WTC11 (cell line): ENCODE data around the gene KLF1. TPM values are rescaled to one million over a fixed set of nuclear protein-coding genes. Genes with fewer than 3 reads are reported as not detected.

Experiments
- ATAC-seq: fragments of 200-7000 bp; cut with Tn5 transposase; 2 replicates; pipeline ENCODE4 v1.10.0; 2021; ENCODE audit warnings: mild to moderate bottlenecking, moderate library complexity
- CTCF ChIA-PET: fragments of 300-600 bp; sonication (Branson Sonifier 250); formaldehyde crosslinking; loops from one replicate; lab custom pipeline; 2021; ENCODE audit warnings: antibody characterized with exemption; lab: Charles Lee
- POLR2A ChIA-PET: fragments of 350-600 bp; sonication (Branson Sonifier 250); formaldehyde crosslinking; loops from one replicate; lab custom pipeline; 2021; ENCODE audit warnings: antibody characterized with exemption; lab: Charles Lee
- DNase-seq: peaks from one replicate; pipeline ENCODE4 v3.0.0; 2021; ENCODE audit warnings: low spot score
- H3K27ac Mint-ChIP-seq: 2 replicates; pipeline ENCODE4 v1.8.0; 2021; ENCODE audit warnings: mixed read lengths
- H3K27me3 Mint-ChIP-seq: 2 replicates; pipeline ENCODE4 v1.8.0; 2021; ENCODE audit warnings: low read depth, mild to moderate bottlenecking, moderate library complexity, mixed read lengths
- H3K36me3 Mint-ChIP-seq: 2 replicates; pipeline ENCODE4 v1.8.0; 2021; ENCODE audit warnings: mixed read lengths
- H3K4me1 Mint-ChIP-seq: 2 replicates; pipeline ENCODE4 v1.8.0; 2022; ENCODE audit warnings: mixed read lengths
- H3K4me3 Mint-ChIP-seq: 2 replicates; pipeline ENCODE4 v1.8.0; 2021; ENCODE audit warnings: mild to moderate bottlenecking, moderate library complexity, mixed read lengths
- H3K9me3 Mint-ChIP-seq: 2 replicates; pipeline ENCODE4 v1.8.0; 2021; ENCODE audit warnings: mixed read lengths
- ATF6 ChIP-seq: sonication (generic); formaldehyde crosslinking; IDR thresholded peaks from 2 replicates; pipeline ENCODE4 v1.8.1; 2023; ENCODE audit warnings: mild to moderate bottlenecking, missing genetic modification reagents
- ELF4 ChIP-seq: sonication (generic); formaldehyde crosslinking; IDR thresholded peaks from 2 replicates; pipeline ENCODE4 v1.8.1; 2022; ENCODE audit warnings: low read depth, mild to moderate bottlenecking, moderate library complexity, missing genetic modification reagents
- FOXP4 ChIP-seq: sonication (generic); formaldehyde crosslinking; IDR thresholded peaks from 2 replicates; pipeline ENCODE4 v1.8.0; 2022; ENCODE audit warnings: mild to moderate bottlenecking, missing genetic modification reagents
- GTF2I ChIP-seq: fragments of 250-450 bp; sonication (Bioruptor Pico); conservative IDR thresholded peaks from 2 replicates; pipeline ENCODE4 v1.4.0; 2021; ENCODE audit warnings: mild to moderate bottlenecking
- MXD4 ChIP-seq: fragments of 250-450 bp; sonication (Bioruptor Pico); IDR thresholded peaks from 2 replicates; pipeline ENCODE4 v1.8.0; 2021; ENCODE audit warnings: mild to moderate bottlenecking, moderate library complexity, borderline replicate concordance
- MYBL2 ChIP-seq: sonication (generic); formaldehyde crosslinking; IDR thresholded peaks from 2 replicates; pipeline ENCODE4 v1.8.1; 2023; ENCODE audit warnings: mild to moderate bottlenecking, moderate library complexity, missing genetic modification reagents
- OVOL2 ChIP-seq: fragments of 250-450 bp; sonication (Bioruptor Pico); IDR thresholded peaks from 2 replicates; pipeline ENCODE4 v1.9.0; 2021; ENCODE audit warnings: mild to moderate bottlenecking, borderline replicate concordance
- SMAD3 ChIP-seq: sonication (generic); formaldehyde crosslinking; IDR thresholded peaks from 2 replicates; pipeline ENCODE4 v1.8.0; 2022; ENCODE audit warnings: missing genetic modification reagents, mild to moderate bottlenecking, borderline replicate concordance
- TCF7 ChIP-seq: sonication (generic); formaldehyde crosslinking; IDR thresholded peaks from 2 replicates; pipeline ENCODE4 v1.8.0; 2022; ENCODE audit warnings: mild to moderate bottlenecking, low read depth, missing genetic modification reagents, moderate library complexity
- TEAD1 ChIP-seq: sonication (generic); formaldehyde crosslinking; IDR thresholded peaks from 2 replicates; pipeline ENCODE4 v1.8.0; 2022; ENCODE audit warnings: mild to moderate bottlenecking, missing genetic modification reagents
- USF2 ChIP-seq: sonication (generic); formaldehyde crosslinking; IDR thresholded peaks from 2 replicates; pipeline ENCODE4 v1.8.1; 2023; ENCODE audit warnings: mild to moderate bottlenecking, missing genetic modification reagents, moderate library complexity
- ZNF317 ChIP-seq: sonication (generic); formaldehyde crosslinking; IDR thresholded peaks from 2 replicates; pipeline ENCODE4 v1.8.1; 2023; ENCODE audit warnings: low read depth, mild to moderate bottlenecking, moderate library complexity, missing genetic modification reagents, borderline replicate concordance
- ZNF396 ChIP-seq: fragments of 250-450 bp; sonication (Bioruptor Pico); IDR thresholded peaks from 2 replicates; pipeline ENCODE4 v1.8.0; 2021; ENCODE audit warnings: mild to moderate bottlenecking, moderate library complexity, borderline replicate concordance
- total RNA-seq: library from RNA; stranded (reverse); gene quantifications from 3 replicates; pipeline ENCODE4 v1.2.3, GENCODE V29; 2021
- TF ChIP-seq, protein P1 (sequence below): sonication (generic); formaldehyde crosslinking; IDR thresholded peaks from 2 replicates; pipeline ENCODE4 v1.8.0; 2022; ENCODE audit warnings: mild to moderate bottlenecking, missing genetic modification reagents
- TF ChIP-seq, protein P2 (sequence below): sonication (generic); formaldehyde crosslinking; IDR thresholded peaks from 2 replicates; pipeline ENCODE4 v1.8.0; 2023; ENCODE audit warnings: missing genetic modification reagents, mild to moderate bottlenecking, borderline replicate concordance

KLF1 gene
- total RNA-seq, 1 experiment from 2014 or later = 0.72 TPM

DNA sequence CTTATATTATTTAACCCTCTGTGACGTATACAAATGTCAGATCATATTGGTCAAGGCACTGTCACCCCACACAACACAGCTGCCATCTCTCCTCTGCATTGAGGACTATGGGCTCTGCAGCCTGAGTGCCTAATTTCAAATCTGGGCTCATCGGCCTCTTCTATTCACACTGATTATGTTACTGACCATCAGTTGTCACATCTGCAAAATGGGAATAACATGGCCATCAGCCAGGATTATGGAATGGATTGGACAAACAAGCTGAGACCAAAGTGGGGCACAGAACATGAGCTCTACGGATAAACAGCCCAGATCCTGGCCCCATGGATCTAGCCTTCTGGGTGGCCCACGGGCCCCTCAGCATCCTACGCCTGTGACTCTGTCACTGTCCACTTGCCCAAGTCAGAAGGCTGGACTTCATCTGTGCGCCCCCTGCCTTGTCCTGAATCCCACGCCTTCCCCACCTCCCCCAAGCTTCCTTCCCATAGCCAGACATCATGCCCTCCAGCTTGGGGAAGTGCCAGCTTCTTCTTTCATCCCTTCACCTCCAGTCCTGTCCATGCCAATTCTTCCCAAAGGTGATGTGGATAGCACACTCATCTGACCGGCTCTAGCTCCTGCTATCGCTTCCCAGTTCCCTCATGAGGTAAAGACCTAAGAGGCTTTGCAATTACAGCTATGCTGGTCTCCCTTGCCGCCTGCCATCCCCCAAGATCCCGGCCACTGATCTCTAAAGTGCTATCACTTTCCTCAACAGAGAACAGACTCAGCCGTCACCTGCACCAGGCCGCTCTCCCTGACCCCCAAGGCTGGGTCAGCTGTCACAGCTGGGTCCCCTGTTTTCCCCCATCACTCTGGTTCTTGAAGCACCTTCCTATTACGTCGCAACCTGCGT, 45.6 kb upstream of the KLF1 start (continued):
- TF ChIP-seq USF2 (CRISPR knock-in tag) = no peak
- TF ChIP-seq, all 79 proteins: peak for 0

- peaks cover 46% of the 10 kb centered on the region for H3K36me3 Mint-ChIP-seq
- H3K9me3 Mint-ChIP-seq = no peaks in the 10 kb centered on the region
- no peak for ATAC-seq
- H3K4me1 Mint-ChIP-seq = peaks cover 16% of the 10 kb centered on the region
- CTCF ChIA-PET = interaction anchor here (0.5 to 1.4 kb wide), 2 partner anchors 35 to 39 kb away, joined by 3 to 4 read pairs; no protein-coding TSS in a partner anchor
- no peak for DNase-seq
- H3K4me3 Mint-ChIP-seq = no peak overlapping the region
- POLR2A ChIA-PET = interaction anchor here (0.5 to 1.4 kb wide), 3 partner anchors 22 to 132 kb away, joined by 3 to 4 read pairs (median 3); no protein-coding TSS in a partner anchor
- H3K27me3 Mint-ChIP-seq = no peaks in the 10 kb centered on the region
- H3K27ac Mint-ChIP-seq = no peak overlapping the region
- no peak for TF ChIP-seq ZNF317 (CRISPR knock-in tag)
- TF ChIP-seq TCF7 (CRISPR knock-in tag) = no peak
- TF ChIP-seq ATF6 (CRISPR knock-in tag) = no peak
- TF ChIP-seq ZNF396 (CRISPR knock-in tag) = no peak
Observed at GRCh38 chr19:12930002-12930645, 43.1 kb upstream of the KLF1 start.

DNA sequence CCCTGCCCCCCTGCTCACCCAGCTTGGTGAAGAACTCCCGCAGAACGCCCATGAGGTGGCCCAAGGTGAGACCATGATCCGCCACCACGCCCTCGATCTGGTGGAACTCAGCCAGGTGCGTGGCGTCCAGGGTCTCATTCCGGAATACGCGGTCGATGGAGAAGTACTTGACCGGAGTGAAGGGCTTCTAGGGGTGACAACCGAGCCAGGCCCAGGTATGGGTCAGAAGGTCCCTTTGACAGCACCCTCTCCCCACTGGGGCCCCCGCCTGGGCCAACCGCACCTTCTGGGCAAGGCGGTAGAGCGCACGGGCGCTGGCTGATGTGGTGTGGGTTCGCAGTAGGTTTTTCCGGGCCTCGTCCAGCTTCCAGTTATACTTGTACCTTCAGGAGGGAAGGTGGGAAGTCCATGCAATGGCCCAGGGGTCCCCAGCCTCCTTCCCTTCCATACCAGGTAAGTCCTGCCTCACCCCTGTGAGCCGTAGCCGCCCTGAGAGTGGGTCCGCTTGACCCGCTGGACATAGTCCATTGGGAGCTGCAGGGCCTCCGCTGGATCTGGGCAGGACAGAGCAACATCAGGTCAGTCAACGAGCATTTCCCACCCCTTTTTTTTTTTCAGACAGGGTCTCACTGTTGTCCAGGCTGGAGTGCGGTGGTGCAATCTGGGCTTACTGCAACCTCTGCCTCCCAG, 37.8 kb upstream of the KLF1 start:
- Mint-ChIP-seq H3K27me3 (no peaks in the 10 kb centered on the region), H3K4me3 (no peak overlapping the region), H3K4me1 (no peaks in the 10 kb centered on the region), H3K36me3 (peaks cover 64% of the 10 kb centered on the region), H3K9me3 (no peaks in the 10 kb centered on the region), H3K27ac (no peak overlapping the region)
- DNase-seq (no peak), ATAC-seq (no peak)
- no peak for TF ChIP-seq USF2 (CRISPR knock-in tag)
- TF ChIP-seq TEAD1 = no peak
- no peak for TF ChIP-seq OVOL2 (CRISPR knock-in tag)
- CTCF ChIA-PET = interaction anchor here (1.5 kb wide), 1 partner anchor 40 kb away, joined by 3 read pairs; no protein-coding TSS in a partner anchor
- POLR2A ChIA-PET = no interaction called here

DNA sequence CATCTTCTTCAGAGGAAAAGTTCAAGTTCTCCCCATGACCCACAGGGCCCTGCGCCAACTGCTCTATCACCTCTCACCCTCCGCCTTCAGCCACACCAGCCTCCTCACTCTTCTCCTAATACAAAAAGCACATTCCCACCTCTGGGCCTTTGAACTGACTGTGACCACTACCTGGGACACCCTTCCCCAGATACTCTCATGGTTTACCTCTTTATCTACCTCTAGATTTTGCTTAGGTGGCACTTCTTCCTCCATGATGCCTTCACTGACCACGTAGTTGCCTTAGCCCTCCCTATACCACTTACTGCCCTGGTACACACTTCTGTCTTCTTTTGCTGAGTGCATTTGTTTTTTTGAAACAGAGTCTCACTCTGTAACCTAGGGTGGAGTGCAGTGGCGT, 36.0 kb upstream of the KLF1 start:
- ATAC-seq = no peak
- Mint-ChIP-seq H3K4me3 (no peak overlapping the region), H3K4me1 (no peaks in the 10 kb centered on the region), H3K9me3 (peaks cover 9% of the 10 kb centered on the region), H3K36me3 (peaks cover 48% of the 10 kb centered on the region), H3K27me3 (peaks cover 13% of the 10 kb centered on the region), H3K27ac (no peak overlapping the region)
- ChIA-PET CTCF (no interaction called here), POLR2A (no interaction called here)
- no peak for DNase-seq
- TF ChIP-seq ELF4 (CRISPR knock-in tag) (no peak), MXD4 (no peak), SMAD3 (CRISPR knock-in tag) (no peak), MYBL2 (CRISPR knock-in tag) (no peak), GTF2I (no peak), FOXP4 (CRISPR knock-in tag) (no peak)
- TF ChIP-seq, protein P1, sequence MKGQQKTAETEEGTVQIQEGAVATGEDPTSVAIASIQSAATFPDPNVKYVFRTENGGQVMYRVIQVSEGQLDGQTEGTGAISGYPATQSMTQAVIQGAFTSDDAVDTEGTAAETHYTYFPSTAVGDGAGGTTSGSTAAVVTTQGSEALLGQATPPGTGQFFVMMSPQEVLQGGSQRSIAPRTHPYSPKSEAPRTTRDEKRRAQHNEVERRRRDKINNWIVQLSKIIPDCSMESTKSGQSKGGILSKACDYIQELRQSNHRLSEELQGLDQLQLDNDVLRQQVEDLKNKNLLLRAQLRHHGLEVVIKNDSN (CRISPR knock-in tag) = no peak
- TF ChIP-seq, protein P2, sequence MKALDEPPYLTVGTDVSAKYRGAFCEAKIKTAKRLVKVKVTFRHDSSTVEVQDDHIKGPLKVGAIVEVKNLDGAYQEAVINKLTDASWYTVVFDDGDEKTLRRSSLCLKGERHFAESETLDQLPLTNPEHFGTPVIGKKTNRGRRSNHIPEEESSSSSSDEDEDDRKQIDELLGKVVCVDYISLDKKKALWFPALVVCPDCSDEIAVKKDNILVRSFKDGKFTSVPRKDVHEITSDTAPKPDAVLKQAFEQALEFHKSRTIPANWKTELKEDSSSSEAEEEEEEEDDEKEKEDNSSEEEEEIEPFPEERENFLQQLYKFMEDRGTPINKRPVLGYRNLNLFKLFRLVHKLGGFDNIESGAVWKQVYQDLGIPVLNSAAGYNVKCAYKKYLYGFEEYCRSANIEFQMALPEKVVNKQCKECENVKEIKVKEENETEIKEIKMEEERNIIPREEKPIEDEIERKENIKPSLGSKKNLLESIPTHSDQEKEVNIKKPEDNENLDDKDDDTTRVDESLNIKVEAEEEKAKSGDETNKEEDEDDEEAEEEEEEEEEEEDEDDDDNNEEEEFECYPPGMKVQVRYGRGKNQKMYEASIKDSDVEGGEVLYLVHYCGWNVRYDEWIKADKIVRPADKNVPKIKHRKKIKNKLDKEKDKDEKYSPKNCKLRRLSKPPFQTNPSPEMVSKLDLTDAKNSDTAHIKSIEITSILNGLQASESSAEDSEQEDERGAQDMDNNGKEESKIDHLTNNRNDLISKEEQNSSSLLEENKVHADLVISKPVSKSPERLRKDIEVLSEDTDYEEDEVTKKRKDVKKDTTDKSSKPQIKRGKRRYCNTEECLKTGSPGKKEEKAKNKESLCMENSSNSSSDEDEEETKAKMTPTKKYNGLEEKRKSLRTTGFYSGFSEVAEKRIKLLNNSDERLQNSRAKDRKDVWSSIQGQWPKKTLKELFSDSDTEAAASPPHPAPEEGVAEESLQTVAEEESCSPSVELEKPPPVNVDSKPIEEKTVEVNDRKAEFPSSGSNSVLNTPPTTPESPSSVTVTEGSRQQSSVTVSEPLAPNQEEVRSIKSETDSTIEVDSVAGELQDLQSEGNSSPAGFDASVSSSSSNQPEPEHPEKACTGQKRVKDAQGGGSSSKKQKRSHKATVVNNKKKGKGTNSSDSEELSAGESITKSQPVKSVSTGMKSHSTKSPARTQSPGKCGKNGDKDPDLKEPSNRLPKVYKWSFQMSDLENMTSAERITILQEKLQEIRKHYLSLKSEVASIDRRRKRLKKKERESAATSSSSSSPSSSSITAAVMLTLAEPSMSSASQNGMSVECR (CRISPR knock-in tag) = no peak
